NCI-H460 (cell line): ENCODE data around the gene DSC3. TPM values are rescaled to one million over a fixed set of nuclear protein-coding genes. Genes with fewer than 3 reads are reported as not detected.
"Not testable (repeated sequence)": the region's sequence is repeated elsewhere in the genome, so short reads cannot be mapped to it uniquely, and the experiment has no call there.

Source experiments
- DNase-seq: peaks from one replicate; pipeline ENCODE4 v3.0.0-alpha.2; 2016; ENCODE audit warnings: low read depth; ENCODE audit errors: extremely low read depth
- total RNA-seq: library from RNA; depleted of rRNA; stranded (reverse); fragments of >200 nt; shearing (Covaris generic); gene quantifications from 2 replicates; pipeline ENCODE4 v1.2.3, GENCODE V29; 2014

DSC3 gene
- total RNA-seq, 1 experiment from 2014 or later, result 1.7 TPM

DNA sequence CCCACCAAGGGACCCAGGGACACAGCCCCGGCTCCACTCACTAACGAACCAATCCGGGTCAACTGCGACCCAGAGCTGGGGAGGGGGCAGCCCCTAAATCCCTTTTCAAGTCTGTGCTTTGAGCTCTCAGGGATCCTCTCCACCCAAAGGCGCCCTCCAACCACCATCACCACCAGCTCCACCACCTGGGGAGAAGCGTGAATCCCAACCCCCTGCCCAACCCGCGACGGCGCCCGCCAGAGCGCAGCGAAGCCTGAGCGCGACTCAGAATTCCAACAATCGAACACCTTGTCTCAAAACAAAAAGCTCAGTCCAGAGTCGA lies 497 bp downstream of the DSC3 start:
- DNase-seq, result no peak

DNA sequence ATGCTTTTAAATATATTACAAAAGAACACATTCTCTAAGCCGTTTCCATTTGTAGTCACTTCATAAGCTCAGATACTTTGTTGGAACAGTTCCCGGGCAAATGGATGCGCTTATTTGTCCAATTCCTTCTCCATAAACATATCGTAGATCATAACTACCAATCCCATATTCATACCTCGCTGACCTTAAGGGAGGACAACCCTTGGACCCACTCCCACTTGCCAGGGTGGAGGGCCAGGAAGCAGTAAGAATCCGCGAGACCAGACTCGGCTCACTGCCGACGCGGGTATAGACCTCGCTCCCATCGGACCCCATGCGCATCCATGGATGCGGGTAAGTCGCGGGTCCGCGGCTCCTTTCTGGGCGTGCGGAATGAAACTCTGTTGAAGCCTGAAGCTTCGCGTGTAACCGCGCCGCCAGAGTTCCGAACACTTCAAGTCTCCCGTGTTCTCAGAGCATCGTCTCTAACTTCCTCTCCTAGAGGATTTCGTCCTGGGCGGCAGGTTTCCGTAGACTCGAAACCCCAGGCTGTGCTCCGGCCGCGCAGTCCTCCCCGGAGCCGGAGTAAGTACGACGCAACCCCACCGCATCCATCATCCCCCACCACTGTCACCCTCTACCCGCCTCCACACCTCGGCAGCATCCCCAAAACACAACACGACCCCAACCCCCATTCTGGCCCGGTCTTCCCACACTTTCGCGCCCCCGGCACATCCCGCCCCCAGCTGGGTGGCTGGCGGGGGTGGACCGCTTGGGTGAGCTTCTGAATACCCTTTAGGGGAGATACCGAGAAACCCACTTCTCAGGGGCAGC lies 1.1 kb downstream of the DSC3 start:
- DNase-seq, result no peak

DNA sequence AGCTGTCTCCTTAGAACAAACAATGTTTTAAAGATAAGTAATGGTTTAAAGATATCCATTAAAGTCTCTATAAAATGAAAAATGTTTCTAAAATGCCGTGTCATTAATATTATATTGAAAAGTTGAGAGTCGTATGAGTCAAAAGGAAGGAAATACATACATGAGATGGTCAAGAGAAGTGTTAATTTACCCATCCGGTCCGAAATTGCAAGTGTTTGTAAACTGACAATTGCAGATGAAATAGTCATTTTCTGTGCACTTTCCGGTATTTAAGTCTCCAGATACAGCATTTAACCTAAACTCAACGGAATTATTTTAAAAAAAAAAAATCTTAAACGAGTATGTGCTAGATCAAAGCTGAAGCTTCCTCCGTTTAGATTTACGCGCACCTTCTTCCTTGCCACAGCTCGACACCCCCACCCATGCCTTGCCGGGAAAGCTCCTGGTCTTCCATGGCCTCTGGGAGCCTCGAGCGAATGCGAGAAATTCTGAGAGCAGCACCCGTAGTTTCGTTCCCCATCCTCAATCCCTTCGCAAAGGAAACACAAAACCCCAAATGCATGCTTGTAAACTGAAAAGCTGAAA lies 1.8 kb downstream of the DSC3 start:
- DNase-seq, result no peak

DNA sequence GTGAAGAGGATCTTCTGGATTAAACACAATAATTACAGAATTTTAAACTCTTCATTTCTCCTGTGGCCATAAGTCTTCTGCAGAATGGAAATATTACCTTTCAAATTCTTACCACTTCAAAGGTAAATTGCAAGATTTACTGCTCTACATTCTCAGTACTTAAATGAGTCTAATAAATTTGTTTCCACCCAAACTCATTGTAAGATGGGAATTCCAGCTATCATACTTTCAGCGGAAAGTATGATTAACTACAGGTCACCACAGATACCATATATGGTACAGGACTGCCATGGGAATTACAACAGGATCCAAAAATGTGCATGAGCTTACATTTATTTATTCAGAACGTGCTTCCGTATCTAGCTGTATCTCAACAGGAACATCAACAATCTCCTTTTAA lies 3.1 kb downstream of the DSC3 start:
- DNase-seq, result no peak

DNA sequence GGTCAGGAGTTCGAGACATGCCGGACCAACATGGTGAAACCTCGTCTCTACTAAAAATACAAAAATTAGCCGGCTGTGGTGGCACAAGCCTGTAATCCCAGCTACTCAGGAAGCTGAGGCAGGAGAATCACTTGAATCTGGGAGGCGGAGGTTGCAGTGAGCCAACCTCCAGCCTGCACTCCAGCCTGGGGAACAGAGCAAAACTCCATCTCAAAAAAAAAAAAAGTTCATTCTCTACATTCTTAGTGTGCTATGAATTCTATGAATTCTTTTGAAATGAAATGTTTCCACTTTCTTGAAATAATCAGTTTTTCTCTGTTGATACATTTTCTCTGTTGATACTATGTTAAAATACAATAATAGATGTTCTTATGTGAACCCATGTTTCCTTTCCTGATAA lies 4.9 kb downstream of the DSC3 start:
- not testable (repeated sequence) for DNase-seq

DNA sequence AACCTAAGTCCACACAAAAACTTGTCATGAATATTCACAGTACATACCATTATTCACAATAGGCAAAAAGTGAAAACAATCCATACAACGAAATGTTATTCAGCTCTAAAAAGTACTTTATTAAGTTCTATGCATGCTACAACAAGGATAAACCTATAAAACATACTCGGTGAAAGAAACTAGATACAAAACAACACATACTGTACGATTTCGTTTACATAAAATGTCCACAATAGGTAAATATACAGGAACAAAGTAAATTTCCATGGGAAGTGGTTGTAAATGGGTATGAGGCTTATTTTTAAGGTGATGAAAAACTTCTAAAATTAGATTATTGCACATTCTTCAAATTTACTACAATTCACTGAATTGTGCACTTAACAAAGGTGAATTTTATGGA lies 8.0 kb downstream of the DSC3 start:
- no peak for DNase-seq

DNA sequence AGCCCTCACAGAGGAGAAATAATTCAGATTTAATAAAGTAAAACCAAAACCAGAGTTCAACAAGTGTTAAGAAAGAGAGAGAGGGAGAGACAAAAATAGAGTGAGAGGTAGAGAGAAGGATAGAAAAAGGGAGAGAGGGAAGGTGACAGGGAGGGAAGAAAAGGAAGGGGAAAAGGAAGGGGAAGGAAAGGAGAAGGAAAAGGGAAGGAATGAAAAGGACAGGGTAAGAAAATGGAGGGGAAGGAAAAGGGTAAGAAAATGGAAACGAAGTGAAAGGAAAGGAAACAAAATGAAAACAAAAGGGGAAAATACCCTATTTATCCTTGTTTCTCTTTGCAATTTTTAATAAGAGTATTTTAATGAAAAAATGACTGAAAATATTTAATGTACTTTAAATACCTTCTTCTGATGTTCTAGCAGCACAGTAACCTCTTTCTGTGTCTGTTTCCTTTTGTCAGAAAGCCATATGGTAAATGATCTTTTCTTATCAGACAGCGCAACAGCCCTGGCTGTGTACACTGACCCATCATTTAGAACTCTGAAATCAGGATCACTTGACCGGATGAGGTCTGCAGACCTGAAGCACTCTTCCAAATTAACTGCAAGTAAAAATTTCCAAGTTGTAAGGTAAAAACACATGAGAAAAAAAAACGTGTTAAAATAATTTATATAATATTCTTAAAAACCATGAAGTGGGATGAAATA lies 11.8 kb downstream of the DSC3 start:
- DNase-seq, result no peak

DNA sequence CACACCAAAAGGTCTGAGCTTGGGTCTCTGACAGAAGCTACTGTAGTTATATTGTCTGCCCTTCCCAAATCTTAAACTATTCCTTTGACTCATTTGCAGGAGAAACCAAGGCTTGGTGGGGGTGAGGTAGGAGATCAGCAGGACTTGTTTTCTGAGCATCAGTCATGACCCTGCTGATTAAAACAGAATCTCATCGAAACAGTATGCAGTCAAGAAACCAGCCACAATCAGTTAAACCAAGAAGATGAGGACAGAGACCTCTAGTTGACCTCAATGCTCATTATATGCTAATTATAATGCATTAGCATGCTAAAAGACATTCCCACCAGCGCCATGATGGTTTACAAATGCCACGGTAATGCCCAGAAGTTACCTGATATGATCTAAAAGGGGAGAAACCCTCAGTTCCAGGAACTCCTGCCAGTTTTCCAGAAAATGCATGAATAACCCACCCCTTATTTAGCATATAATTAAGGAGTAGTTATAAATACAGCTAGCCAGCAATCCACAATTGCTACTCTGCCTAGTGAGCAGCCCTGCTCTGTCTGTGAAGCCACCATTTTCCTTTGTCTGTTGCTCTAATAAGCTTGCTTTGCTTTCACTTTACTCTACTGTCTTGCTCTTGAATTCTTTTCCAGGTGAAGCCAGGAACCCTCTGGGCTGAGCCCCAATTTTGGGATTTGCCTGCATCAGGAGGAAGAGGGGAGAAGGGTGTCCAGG lies 26.7 kb downstream of the DSC3 start:
- DNase-seq, result no peak

DNA sequence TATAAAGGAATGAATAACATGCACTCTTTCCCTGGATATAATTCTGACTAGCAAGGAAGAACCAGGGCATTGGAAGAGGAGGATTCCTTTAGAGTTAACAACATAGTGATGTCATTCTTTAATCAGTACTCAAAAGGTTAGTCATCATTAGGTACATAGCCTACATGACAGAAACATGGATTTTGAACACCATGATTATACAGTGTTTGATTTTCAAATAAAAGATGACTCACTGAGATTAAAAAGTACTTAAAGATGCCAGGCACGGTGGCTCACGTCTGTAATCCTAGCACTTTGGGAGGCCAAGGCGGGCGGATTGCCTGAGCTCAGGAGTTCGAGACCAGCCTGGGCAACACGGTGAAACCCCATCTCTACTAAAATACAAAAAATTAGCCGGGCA lies 31.1 kb downstream of the DSC3 start:
- not testable (repeated sequence) for DNase-seq

DNA sequence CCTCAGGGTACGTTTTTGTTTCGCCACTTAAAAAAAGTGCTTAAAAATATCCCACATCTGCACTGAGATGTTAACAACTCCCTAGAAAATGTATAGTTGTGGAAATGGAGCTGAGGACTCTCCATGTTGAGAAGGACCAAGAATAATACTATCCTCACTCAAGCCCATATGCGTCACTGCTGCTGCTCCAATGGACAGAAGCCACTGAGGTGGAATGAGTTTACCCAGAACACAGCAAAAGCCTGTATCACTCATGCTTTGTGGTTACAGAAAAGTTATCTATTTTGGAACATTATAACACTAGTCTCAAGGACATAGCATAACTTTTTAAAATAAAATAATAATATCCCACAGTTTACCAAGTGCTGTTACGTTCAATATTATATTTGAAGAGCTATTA lies 31.9 kb downstream of the DSC3 start:
- no peak for DNase-seq

DNA sequence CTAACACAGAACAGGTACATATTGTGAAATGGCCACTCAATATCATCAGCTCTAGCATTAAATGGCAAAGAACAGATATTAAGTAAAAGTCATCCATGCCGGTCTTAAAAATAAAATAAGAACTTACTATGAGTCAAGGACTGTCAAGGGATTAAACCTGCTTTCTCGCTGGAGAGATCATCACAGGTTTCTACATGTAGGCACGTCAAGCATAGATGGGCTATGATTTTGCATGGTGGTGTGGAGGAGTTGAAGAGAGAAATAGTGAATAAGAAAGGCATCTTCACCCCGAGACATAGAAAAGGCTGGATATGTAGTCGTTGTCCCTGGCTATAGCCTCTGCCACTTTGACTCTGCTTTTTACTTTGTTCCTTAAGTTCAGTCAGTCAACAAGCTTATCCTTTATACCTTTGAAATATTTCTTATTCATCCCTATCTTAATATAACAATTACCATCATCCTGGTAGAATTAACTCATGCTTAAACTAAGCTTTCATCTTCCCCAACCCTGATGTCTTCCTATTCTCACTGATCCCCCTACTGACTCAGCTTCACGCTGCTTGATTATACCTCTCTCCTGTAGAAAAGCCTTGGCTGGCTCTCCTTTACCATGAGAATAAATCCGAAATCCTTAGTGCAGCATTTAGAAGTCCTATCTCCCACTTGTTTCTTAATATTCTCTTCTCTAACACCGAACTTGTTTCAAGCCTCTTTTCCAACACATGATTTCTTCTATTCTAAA lies 42.5 kb downstream of the DSC3 start:
- no peak for DNase-seq

DNA sequence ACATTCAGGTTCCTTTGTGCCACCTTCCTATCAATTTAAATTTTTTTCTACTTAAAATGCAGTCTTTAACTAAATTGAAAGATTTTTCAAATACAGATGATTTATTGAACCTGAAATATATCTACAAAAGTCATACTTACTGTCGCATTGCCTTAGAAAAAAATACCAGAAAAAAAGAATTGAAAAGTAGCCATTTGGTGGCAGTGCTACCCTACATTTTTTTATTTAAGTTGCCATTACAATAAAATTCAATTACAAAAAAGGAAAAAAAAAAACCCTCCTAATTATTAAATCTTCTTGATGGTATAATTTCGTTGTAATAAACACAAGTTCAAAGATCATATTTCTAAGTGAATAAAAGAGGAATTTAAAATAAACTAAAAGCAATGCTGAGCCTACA lies 43.4 kb downstream of the DSC3 start:
- DNase-seq, result no peak

DNA sequence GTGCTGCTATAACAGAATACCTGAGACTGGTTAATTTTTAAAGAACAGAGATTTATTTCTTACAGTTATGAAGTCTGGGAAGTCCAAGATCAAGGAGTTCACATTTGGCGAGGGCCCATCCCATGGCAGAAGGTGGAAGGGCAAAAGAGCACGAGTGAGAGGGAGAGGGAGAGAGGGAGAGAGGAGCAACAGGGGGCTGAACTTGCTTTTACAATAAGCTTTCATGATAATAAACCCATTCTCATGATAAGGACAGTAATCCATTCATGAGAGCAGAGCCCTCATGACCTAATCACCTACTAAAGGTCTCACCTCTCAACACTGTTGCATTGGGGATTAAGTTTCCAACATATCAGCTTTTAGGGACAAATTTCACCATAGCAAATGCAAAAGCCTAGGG lies 45.3 kb downstream of the DSC3 start:
- no peak for DNase-seq

DNA sequence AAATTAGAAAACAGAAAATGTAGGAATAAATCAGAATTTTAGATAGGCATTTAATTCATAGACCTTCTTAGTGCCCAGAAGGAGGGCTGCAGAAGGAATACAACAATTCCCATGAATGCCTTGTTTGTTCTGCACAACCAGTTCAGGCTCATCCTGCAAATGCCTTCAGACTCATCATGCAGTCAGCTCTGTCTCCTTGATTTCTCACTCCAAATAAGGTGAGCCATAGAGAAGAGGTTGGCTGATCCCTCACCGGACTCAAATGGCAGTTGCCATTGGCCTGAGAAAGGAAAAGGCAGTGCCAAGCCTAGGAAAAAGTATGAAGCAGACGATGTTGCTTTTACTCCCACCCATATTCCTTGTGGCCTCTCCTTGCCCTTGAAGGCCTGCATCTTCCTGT lies 50.3 kb downstream of the DSC3 start:
- no peak for DNase-seq

DNA sequence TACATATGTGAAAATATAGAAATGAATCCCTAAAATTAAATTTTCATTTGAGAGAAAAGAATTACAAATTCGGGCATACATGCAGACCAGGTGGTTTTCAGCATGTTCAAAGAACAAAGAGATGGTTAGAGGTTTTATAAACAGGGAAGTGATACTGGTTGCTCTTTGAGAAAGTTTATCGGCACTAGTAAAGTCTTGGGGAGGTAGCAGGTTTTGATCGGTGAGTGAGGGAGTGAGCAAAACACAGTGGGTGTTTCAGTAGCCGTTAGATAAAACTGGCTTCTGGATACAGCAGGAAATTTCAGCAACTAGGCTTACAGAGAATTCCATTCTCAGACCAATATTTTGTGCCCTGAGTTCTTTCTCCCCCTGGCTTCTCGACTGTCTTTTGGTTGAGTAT lies 51.1 kb downstream of the DSC3 start:
- no peak for DNase-seq

DNA sequence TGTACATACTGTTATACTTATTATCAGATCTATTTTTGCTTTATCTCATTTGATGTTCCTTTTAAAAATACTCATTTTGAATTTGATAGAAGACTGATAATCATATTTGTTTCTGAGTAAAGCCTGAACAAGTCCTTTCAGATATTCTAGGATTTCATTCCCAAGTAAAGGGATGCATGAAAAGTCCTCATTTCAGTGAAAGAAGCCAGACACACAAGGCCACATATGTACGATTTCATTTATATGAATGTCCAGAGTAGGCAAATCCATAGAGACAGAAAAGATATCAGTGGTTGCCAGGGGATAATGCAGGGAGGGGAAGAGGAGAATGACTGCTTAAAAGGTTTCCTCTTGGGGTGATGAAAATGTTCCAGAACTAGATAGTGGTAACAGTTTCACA lies 53.4 kb downstream of the DSC3 start:
- DNase-seq, result no peak

DNA sequence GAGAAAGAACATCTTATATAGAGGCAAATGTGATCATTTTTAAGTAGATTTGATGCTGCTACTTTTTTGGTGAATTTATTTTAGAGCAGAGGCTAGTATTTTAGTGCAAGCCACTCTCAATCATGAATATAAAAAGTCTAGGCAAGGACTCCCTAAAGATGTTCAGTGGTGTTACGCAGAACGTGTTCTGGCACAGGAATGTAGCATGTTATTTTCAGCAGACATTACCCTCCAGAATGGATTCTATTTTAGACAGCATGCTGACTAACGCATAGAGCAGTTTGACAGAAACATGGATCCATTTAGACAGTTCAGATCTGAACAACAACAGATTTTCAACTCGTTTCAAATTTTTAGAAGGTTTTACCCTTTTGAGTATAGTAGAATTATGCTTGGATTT lies 54.1 kb downstream of the DSC3 start:
- DNase-seq, result no peak

DNA sequence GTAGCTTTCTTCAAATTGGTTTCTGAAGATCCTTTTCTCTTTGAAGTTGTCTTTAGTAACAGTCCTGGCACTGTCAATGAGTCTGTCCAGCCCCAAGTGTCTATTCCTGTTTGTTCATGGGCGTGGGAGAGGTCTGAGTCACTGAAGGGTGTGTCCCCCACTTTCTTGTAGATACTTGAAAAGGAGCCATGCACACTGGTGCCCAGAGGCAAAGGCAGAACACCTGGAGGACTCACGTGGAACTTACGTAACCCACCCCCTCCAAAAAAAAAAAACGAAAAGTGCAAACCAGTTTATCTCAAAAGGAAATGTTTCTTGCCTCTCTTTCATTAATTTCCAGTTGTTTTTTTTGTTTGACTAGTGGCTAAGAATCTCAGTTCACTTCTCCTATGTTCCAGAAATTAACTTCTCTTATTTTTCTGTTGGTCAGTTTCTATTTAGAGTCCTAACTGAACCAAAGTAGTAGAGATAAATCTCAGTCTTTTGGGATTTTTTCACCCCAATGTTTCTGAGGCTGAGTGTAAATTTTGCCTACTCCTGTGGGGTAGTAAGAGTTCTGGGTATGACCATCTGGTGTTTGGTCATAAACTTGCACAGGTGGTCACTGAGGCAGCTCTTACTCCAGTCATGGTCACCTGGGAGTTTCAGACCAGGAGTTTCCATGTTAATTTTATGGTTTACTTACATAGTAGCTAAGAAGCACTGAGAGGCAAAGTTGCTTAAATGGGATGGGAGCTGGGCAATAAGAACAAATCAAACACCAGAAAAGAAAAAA lies 54.9 kb downstream of the DSC3 start:
- DNase-seq, result peak; percentile 44

DNA sequence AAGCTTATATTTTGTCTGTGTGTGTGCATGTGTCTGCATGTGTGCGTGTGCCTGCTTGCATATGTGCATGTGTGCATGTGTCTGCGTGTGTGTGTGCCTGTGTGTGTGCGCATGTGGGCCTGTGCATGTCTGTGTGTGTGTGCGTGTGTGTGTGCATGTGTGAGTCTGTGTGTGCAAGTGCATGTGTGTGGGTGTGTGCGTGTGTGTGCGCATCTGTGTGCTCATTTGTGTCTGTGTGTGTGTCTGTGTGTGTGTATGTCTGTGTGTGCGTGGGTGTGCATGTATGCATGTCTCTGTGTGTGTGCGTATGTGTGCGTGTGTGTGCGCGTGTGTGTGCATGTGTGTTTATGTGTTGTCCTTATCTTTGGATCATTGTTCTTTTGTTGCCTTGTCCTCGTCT lies 56.8 kb downstream of the DSC3 start:
- DNase-seq, result no peak
